Measurements from ENCODE around the gene CEP112.

Gene CEP112

DNA sequence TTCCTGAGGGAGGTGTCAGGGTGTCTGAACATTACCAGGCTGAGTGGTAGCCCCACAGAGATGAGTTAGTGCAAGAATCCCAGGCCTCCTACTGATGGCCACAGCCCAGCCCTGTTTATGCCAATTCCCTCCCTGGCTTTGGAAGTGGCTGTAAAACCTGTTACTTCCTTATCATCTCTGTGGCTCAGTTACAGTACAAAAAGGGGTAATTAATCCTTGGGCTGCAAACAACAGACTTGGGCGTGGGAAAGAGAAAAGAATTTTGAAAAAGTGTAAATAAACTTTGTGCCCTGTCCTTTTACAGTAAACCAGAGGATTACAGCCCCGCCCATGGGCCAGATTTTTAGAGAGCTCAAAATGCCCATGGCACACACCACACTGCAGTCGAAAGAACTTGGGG lies 557.4 kb downstream of the CEP112 start:
- no peak for DNase-seq (ENCODE audit: low spot score)

DNA sequence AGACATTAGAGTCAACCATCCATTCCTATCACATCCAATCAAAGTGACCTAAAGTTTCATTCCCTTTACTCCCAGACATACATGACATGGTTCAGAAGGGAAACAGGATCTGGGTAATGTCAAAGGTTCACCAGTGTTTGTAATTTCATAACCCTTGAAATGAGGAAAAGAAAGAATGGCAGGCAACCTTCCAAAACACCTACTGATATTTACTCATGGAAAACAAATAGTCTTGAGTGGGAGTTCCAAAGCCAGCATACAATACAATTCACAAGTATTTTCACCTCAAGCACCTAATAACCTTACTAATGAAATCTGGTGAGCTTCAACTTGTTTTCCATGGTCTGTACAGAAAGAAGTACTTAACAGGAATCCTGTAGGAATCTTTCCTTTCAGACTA lies 557.9 kb downstream of the CEP112 start:
- DNase-seq (ENCODE audit: low spot score) = no peak

DNA sequence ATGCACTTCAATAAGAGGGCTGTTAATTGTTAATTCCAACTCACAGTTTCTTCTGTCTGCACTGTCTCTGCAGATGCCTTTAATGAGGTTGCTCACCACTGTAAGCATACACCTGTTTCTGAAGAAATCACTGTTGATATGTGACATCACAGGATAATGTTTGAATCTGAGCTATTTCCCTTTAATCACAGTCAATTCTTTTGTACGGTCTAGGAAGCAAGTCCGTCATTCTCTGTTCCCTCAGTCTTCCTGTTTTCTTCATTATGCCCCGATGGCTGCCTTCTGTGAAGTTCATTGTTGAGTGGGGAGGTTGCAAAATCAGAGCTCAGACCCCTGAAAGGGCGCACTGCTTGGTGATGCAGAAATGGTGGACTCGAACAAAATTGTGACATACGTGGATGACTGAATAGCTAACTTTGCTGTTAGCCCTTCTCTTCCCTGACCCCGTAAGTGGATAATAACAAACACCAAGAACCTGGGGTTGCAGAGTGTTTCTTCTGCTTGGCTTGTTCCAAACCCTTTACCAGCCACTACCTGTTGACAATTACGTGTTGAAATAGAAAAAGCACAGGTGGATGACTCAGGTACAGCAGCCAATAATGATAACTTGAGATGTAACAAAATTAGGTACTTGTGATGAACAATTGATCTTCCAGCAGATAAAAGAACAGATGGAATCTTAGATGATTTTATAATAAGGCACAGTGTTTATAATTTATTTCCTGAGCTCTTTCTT lies 558.6 kb downstream of the CEP112 start:
- no peak for DNase-seq (ENCODE audit: low spot score)

DNA sequence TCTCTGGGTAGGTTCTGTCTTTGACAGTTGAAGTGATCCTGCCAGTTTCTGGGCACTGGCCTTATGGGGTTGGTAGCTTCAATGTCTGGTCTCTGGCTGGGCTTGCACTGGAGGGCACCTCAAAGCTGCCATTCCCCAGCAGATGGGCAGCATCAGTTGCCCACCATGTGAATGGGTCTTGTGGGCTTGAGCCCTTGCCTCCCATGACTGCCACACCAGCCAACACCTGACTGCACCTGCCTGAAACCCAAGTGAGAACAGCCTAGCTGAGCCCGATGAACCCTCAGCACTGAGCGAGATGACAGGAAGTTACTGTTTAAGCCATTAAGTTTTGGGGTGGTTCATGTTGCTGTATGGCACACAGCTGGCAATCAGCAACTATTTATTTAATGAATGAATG lies 561.4 kb downstream of the CEP112 start:
- no peak for DNase-seq (ENCODE audit: low spot score)

DNA sequence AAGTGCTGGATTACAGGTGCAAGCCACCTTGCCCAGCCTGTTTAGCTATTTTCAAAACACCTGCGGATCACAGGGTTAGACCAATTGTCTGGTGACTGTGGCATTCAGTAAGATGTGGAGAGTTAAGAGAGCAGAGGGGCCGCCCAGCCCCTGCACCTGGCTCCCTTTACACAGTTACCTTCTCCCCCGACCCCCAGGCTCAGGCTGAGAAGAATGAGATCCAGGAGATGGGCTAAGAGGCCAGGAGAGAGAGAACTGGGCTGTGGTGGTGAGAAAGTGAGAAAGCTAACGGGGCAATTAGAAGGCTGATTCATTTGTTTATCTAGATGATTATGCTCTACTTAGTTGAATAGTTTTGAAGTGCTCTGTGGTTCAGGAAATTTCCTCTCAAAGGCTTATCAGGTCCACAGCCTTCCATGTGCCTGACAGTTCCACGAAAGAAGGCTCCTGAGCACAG lies 562.7 kb downstream of the CEP112 start:
- DNase-seq (ENCODE audit: low spot score) = no peak

DNA sequence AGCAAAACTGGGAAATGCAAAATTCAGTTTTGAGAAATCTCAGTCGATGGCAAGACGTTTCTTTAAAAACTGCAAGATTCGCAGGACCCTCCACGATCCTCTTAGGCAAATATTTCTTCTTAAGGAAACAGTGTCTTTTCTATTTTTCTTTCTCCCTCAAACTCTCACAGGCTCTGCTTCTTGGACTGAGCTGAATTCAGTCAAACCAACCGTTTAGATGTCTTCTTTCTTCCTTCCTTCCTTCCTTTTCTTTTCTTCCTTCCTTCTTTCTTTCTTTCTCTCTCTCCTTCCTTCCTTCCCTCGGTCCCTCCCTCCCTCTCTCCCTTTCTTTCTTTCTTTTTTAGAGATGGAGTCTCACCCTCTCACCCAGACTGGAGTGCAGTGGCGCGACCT lies 563.3 kb downstream of the CEP112 start:
- DNase-seq (ENCODE audit: low spot score) = no peak

DNA sequence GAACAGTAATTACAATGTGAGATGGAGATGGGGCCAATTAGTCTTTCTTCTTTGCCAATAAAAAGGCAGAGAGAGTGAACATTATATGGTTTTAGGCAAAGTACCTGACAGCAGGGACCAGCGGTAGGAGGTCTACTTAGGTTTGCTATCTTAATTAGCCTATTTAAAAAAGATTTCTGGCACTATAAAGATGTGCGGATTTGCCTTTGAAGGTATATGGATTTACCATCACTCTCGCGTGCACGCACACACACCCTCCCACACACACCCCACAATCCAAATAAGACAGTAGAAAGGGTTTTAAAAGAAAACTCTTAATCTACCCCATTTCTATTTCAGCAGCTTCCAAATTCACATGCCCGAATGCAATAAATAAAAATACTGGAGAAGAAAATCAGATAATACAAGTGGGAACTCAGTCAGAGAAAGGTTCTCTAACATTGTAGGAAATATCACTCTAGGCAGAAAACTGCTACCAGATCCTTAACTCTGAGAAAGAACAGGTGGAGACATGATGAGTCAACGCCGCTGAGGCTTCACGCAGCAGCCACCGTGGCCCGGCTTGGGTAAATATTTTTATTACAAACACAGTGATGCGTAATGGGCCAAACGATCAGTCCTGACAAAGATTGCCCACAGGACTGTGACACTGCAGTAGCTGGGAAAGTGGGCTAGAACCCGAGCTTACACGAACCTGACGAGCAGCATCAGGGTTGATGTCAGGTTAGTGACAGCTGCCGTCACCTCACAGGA lies 563.9 kb downstream of the CEP112 start:
- DNase-seq (ENCODE audit: low spot score) = no peak

DNA sequence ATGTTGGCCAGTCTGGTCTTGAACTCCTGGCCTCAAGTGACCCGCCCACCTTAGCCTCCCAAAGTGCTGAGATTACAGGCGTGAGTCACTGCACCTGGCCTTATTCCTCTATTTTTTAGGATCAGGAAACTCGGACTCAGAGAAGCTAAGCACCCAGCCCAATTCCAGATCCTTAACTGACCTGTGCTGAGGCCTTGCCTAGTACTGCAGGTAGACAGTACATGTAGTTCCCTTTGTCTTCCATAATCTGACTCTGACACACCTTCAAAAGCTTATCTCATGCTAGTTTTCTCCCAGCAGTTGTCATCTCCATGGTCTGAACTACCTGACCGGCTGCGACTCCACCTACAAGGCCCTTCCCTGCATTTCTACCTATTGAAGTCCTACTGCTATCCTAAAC lies 564.8 kb downstream of the CEP112 start:
- no peak for DNase-seq (ENCODE audit: low spot score)

DNA sequence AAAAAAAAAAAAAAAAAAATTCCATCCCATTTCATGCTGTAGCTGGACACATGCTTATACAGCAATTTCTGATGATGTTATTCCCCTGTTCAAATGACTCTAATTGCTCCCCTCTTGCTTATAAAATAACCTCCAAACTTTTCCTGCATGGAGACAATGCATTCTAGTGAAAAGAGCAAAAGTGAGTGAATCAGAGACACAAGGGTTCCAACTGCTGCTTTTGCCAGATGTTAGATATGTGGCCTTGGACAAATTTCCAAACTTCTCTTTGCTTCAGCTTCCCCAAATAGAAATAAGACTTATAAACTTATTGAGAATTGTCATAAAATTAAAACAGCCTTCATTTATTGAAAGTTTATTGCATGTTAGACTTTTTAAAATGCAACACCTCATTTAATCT lies 565.5 kb downstream of the CEP112 start:
- no peak for DNase-seq (ENCODE audit: low spot score)

DNA sequence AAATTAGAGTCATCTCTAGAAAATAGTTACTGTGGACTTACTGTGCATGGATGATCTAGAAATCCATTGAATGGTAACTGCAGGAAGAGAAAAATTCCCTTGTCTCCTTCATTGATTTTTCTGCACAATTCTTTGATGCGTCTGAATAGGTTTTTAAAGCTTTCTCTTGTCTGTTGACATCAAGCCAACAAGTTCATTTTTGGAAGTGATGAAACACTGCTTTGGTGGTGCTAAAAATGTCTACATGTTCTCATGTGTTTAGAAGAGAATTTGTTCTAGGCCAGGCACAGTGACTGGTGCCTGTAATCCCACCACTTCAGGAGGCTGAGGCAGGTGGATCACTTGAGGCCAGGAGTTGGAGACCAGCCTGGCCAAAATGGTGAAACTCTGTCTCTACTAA lies 573.4 kb downstream of the CEP112 start:
- DNase-seq (ENCODE audit: low spot score) = no peak

DNA sequence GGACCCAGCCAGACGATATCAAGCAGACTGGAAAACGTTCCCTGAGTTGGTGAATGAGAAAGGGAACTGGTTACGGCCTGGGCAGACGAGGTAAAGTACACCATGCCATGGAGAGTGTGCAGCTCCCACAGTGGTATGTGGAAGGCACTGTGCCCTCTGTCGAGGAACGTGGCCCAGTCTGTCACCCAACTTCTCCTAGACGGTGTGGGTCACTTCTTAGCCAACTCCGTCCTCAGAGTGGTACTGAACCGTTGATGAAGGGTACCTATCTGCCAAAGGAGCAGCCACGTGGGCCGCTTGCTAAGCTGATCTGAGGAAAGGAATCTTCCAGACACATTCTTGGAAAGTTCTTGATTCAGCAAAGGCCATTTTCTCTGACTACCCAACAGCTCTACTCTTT lies 574.4 kb downstream of the CEP112 start:
- DNase-seq (ENCODE audit: low spot score) = no peak

DNA sequence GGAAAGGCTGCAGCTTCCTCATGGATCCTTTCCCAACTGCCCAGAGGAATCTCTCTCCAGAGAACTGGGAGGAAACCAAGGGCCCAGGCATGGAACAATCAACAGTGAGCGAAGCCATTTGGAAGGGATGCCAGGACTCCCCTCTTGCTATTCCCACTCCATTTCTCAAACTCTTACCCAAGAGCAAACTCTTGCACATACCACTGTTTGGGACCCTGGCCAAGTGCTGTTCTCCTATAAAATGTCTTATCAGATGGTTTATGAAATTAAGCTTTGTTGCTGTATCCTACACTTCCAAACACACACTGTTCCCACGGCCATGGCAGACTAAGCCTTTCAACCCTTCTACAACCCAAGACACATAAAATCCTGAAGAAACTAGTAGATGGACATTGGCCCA lies 582.2 kb downstream of the CEP112 start:
- no peak for DNase-seq (ENCODE audit: low spot score)

DNA sequence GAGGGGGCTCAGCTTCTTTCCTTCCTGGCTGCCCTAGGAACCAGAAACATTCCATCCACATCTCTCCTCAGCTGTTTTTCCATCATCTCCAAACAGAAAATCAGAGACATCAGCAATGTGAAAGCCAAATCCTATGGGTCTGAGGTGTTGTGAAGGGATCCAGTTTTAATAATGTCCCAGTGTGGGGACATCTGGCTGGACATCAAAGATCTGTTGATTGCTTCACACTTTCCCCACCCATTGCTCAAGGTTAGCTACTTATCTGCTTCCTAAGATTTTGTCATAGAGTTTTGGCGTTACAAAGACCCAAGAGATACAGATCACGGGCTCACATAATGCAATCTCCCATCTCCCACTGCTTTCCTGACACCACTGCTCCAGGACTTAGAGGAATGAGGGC lies 582.6 kb downstream of the CEP112 start:
- DNase-seq (ENCODE audit: low spot score) = no peak

DNA sequence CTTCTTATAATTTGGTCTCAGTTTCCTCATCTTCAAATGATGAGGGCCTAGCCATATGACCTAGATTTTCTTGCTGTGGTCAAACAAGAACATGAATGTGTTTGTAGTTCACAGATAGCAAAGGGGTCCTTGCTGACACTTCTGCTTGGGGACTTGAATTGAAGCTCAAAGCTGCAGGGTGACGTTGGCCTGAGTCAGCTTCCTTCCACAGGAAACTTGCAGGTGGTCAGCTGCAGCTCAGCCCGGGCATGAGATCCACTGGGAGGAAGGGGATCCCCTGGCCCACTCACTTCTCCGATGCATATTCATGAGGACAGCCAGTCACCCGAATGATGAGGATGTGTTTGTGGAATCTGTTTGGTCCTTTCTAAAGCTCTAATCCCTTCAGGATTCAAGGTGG lies 587.9 kb downstream of the CEP112 start:
- no peak for DNase-seq (ENCODE audit: low spot score)

DNA sequence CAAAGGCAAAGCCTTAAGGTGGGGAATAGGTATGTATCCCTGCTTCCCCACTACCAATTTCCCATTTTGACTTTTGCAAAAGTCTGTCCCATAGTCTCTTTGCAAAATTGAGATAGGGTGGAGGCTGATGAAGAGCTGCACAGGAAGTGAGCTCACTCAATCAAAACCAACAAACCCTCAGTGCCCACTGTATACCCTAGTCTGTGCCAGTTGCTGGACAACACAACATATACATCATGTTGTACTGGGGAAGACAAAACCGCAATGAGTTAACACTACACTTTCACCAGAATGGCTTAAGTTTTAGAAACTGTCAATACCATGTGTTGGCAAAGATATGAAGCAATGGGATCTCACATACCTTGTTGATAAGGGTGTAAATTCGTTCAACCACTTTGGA lies 590.1 kb downstream of the CEP112 start:
- no peak for DNase-seq (ENCODE audit: low spot score)

DNA sequence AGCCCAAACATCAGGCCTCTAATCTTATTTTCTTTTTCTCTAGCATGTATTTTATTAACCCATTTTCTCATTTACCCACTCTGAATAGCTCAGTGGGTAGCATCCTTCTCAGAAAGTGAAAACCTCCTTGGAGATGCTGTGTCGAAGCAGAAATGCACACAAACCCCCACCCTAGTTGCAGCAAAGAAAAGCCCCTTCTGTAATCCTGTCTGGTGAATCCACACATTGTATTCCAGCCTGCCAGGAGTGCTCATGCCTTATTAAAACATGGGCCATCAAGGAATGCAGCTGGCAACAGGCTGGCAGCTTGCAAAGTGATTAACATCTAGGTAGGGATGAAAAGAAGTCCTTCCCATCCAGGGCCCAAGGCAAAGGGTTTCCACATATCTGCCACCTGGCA lies 590.8 kb downstream of the CEP112 start:
- no peak for DNase-seq (ENCODE audit: low spot score)

DNA sequence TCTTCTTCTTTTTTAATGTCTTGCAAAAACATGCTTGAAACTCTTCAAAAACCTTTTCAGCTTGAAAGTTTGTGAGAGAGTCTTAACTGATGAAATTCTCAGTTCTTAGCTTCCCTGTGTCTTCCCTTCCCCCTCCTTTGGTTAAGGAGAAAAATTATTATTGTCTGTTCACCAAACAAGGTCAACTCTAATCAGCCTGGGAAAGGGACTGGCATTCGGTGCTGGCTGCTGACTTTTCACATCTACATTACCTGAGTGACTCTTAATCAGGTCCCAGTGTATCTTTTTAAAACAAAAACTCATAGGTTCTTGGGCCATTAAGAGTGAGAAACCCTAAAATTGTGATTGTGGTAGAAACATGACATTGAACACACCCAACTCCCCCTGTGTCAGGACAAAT lies 591.4 kb downstream of the CEP112 start:
- no peak for DNase-seq (ENCODE audit: low spot score)

DNA sequence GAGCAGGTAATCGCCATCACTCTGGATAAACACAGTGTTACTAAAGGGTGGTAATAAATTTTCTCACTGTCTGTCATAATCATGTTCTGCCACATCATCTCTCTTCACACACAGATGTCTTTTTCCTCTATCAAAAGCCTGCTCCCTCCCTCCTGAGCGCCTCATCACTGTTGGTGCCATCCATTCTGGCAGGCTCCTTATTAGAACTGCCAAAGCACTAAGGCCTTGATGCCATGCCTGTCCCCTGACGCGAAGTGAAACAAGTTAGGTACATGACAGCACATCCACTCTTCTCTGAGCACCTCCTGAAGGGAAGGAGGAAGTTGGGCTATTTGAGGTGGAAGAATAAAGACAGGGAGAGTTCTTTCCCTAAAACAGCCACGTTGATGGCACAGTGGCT lies 592.3 kb downstream of the CEP112 start:
- no peak for DNase-seq (ENCODE audit: low spot score)

DNA sequence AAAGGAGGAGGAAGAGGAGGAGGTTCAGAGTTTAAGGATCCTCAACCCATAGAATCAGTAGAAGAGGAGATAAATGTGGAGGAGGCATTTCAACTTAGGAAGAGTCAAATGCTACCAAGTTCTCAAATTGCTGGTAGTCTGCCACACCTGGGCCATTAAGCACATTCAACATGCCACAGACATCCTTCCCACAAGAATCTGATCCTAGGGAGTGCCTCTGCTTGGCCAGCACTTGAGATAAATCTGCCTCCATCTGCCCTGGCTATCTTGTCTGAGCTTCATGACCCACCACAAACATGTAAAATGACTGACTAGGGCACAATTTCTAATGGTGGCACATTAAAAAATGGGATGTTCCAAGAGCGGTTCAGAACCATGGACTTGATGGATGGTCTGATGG lies 593.2 kb downstream of the CEP112 start:
- no peak for DNase-seq (ENCODE audit: low spot score)

DNA sequence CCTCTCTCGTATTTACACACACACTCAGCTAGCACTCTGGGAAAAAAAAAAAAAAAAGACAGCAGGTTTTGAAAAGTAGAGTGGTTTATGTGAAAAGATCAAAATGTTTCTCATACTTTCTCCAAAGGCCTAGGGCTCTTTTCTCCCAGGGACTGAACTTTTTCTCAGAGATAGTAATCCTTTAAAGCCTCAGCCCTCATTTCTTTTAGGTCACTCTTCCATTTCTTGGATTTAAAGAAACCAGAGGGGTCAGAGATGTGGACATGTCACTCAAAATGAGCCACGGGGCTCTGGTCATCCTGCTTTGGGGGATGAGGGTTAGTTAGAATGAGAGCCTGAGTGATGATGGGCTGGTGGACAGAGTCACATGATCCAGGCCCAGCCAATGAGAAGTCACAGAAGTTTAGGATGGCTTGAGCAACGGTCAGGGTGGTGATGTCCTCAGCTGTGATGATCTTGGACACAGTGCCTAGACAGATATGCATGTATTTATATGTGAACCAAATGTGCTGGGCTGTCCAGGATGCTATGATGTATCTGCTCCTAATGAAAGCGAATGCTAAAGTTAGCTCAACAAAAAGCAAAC lies 596.8 kb downstream of the CEP112 start:
- no peak for DNase-seq (ENCODE audit: low spot score)

DNA sequence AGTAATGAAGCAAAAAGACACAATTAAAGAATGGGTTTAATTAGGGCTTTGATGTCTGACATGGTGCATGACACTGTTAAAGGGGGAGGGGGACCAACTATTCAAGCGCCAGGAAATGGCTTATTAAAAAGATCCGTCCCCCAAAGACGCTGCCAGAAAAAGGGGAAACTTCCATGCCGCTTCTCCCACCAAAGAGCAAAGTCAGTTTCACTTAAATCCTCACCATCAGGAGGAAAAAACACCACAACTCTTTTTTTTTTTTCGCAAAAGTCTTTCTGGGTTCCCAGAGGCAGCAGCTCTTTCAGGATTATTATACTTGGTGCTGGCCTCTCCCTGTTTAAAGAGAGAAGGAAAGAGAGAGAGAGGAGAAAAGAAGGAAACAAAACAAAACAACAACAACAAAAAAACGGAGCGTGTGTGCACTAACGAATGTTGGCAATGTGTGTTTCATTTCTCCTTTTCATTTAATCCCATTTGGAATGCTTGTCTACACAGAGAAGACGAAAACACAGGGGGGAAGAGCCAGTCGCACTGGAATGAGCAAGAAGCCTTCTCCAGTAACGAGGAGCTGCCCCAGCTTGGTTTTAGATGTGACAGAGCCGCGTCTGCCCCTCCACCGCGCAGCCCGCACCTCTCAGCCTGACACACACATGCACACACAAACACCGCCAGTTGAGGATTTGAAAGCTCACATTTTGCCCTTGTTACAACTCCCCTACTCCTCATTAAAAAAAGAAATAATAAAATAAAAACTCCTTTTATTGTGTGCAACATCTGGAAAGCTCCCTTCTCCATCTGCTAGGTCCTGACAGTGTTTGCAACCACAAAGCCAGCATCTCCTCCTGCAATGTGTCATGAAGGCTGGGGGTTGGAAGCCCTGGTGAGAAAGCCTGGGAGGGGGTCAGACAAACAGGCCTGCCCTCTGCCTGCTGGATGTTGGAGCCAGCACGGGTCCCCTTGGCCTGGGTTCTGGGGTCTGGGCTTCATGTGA lies 597.8 kb downstream of the CEP112 start:
- no peak for DNase-seq (ENCODE audit: low spot score)

All from CD4-positive, alpha-beta T cell treated with Interleukin-2 at 100 ng/mL for 4 hours (primary cell).